ENCODE data around the gene TGFBR2. TPM values are rescaled to one million over a fixed set of nuclear protein-coding genes. Genes with fewer than 3 reads are reported as not detected.

Gene TGFBR2
- total RNA-seq, 2 experiments from 2014 or later, result 47.3 to 50.5 TPM

DNA sequence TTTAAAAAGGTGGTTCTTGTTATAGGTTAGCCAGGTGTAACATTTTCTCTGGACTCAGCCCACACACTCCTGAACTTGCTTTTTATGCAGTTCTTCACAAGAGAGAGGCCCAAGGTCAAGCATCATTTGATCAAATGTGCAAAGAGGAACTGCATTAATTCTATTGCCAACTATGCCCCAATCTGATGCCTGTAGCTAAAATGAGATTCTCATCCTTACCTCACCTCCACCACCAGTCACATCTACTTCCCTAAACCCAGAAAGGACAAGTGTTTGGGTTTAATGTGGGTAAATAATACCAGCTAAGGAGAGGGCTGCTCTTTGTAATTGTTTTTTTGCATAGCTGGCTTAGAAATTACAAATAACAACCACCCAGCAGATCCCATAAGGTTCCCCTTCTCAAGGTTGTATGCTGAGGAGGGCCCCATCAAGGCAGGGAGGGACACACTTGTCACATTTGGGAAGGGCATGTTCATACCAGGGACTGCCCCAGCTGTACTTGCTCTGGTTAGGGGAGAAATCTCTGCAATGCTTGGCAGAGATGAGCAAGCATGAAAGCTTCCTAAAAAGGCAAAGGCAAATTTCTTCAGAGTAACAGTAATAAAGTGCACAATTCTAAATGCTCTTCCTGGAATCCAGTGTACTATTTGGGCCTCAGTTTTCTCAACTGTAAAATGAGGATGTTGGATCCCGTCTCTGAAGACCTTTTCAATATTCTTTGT, 76.2 kb downstream of the TGFBR2 start:
- CTCF ChIA-PET, result interaction anchor here (0.9 to 1.2 kb wide), 2 partner anchors 11 to 46 kb away, joined by 3 read pairs; no protein-coding TSS in a partner anchor
- Mint-ChIP-seq H3K36me3 (peaks cover 69% of the 10 kb centered on the region), H3K9me3 (ENCODE audit: low read depth) (no peaks in the 10 kb centered on the region), H3K4me1 (peaks cover 60% of the 10 kb centered on the region), H3K27ac (peak overlapping the region; percentile 21), H3K27me3 (no peaks in the 10 kb centered on the region), H3K4me3 (no peak overlapping the region)
- DNase-seq (no peak), ATAC-seq (no peak)

DNA sequence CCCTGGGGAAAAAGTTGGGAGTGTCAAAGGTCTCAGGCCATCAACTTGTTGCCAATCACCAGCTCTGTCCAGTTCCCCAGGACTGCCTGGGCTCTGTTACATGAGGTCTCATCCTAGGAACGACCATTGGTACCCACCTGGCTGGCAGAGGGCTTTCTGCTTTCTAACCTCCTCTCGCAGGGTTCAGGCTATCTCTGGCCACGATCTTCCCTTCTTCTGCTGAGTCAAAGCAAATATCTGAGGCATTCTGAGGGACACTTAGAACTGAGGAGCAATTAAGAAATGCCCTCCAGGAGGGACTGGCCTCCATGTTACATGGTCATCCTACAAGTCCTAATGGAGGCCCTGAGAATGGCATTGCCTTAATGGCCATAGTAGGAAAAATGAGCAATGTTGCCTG, 77.4 kb downstream of the TGFBR2 start:
- no peaks in the 10 kb centered on the region for H3K9me3 Mint-ChIP-seq (ENCODE audit: low read depth)
- ATAC-seq, result no peak
- no peaks in the 10 kb centered on the region for H3K27me3 Mint-ChIP-seq
- H3K4me3 Mint-ChIP-seq, result no peak overlapping the region
- H3K36me3 Mint-ChIP-seq, result peaks cover 72% of the 10 kb centered on the region
- peaks cover 72% of the 10 kb centered on the region for H3K4me1 Mint-ChIP-seq
- DNase-seq, result no peak
- CTCF ChIA-PET, result interaction anchor here (1.8 kb wide), 1 partner anchor 9 kb away, joined by 4 read pairs; no protein-coding TSS in a partner anchor
- H3K27ac Mint-ChIP-seq, result peak overlapping the region; percentile 41

- Mint-ChIP-seq H3K4me1 (peaks cover 77% of the 10 kb centered on the region), H3K4me3 (no peak overlapping the region), H3K27me3 (no peaks in the 10 kb centered on the region), H3K36me3 (peaks cover 74% of the 10 kb centered on the region), H3K9me3 (ENCODE audit: low read depth) (no peaks in the 10 kb centered on the region), H3K27ac (no peak overlapping the region)
- DNase-seq (no peak), ATAC-seq (no peak)
- CTCF ChIA-PET, result interaction anchor here (1.8 kb wide), 1 partner anchor 9 kb away, joined by 4 read pairs; no protein-coding TSS in a partner anchor
Observed at GRCh38 chr3:30684356-30684755, 78.0 kb downstream of the TGFBR2 start.

DNA sequence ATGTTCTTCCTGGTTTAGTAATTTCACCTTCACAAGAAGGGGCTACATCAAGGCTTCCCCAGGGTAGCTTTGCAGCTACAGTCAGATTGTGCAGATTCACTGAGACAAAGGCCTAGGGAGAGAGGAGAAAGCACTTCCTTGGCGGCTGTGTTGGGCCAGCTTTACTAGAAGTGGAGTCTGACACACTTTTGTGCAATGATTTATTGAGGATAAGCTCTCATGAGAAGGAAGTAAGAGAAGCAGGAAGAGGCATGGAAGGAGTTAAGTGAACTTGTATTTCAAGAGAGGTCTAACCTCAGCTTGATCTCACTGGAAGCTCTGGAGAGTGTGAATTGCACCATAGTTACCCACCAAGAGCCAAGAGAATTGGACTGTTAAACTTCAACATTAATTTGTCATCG, 78.9 kb downstream of the TGFBR2 start:
- CTCF ChIA-PET, result interaction anchor here (1.8 kb wide), 1 partner anchor 8 kb away, joined by 4 read pairs; no protein-coding TSS in a partner anchor
- H3K27ac Mint-ChIP-seq, result peak overlapping the region; percentile 9
- H3K27me3 Mint-ChIP-seq, result no peaks in the 10 kb centered on the region
- ATAC-seq, result no peak
- H3K4me3 Mint-ChIP-seq, result no peak overlapping the region
- no peaks in the 10 kb centered on the region for H3K9me3 Mint-ChIP-seq (ENCODE audit: low read depth)
- DNase-seq, result no peak
- peaks cover 74% of the 10 kb centered on the region for H3K36me3 Mint-ChIP-seq
- peaks cover 79% of the 10 kb centered on the region for H3K4me1 Mint-ChIP-seq

DNA sequence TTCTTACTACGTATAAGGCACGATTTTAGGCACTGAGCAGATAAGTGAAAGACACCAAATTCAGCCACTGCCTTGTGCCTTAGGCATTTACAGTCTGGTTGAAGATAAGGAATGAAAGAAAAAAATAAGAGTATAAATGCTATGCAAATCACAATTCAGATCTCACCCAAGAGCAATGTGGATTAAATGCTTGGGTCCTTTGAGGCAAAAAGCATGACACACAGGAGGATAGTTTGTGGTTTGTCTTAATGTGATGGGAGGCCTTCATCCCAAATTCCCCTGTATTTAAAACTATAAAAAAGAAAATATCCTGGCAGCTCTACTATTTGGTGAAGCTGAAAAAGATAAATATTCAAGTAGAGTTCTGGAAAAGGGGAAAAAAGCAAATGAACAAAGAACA, 79.8 kb downstream of the TGFBR2 start:
- CTCF ChIA-PET, result no interaction called here
- no peak for ATAC-seq
- Mint-ChIP-seq H3K4me3 (no peak overlapping the region), H3K27me3 (no peaks in the 10 kb centered on the region), H3K36me3 (peaks cover 75% of the 10 kb centered on the region), H3K9me3 (ENCODE audit: low read depth) (no peaks in the 10 kb centered on the region), H3K4me1 (peaks cover 79% of the 10 kb centered on the region), H3K27ac (no peak overlapping the region)
- no peak for DNase-seq

DNA sequence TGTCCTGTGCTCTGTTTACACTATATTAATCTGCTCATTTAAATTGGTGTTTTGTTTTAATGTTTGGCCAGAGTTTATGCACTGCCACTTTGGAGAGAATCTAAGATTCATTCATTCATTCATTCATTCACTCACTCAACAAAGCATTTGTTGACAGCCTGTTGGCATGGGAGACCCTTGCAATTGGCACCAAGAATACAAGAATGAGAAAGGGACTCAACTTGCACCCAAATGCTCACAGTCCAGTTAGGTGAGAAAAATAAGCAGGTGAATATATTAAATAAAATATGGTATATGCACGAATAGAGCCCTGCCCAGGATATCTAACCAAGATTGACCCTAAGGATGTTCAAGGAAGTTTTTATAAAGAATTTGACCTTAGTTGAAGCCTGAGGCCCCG, 80.4 kb downstream of the TGFBR2 start:
- Mint-ChIP-seq H3K27ac (no peak overlapping the region), H3K4me3 (no peak overlapping the region), H3K9me3 (ENCODE audit: low read depth) (no peaks in the 10 kb centered on the region), H3K27me3 (no peaks in the 10 kb centered on the region), H3K36me3 (peaks cover 71% of the 10 kb centered on the region), H3K4me1 (peaks cover 73% of the 10 kb centered on the region)
- ATAC-seq, result no peak
- CTCF ChIA-PET, result no interaction called here
- DNase-seq, result no peak

DNA sequence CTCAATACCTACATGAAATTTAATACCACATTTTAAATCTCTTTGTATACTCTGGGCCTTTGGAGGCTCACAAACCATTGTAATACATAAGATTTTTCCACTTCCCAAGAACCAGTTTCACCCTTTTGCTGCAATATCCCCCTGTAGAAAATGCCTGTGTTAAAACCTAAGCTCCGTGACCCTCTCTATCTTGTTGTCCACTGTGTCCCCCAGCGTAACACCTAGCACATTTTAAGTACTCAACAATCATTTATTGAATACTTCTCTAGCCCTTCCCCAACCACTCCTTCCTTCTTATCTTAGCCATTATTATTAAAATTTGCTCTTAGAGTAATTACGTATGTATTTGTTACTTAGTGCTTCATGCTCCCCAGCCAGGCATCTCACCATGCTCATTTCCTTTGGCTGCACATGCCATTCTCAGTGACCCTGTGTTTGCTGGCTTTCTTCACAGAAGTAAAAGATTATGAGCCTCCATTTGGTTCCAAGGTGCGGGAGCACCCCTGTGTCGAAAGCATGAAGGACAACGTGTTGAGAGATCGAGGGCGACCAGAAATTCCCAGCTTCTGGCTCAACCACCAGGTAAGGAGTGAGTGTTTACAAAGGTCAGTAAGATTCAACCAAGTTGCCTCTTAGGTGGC, 81.6 kb downstream of the TGFBR2 start:
- no peak for DNase-seq
- H3K9me3 Mint-ChIP-seq (ENCODE audit: low read depth), result no peaks in the 10 kb centered on the region
- H3K4me1 Mint-ChIP-seq, result peaks cover 68% of the 10 kb centered on the region
- H3K4me3 Mint-ChIP-seq, result no peak overlapping the region
- no peak for ATAC-seq
- H3K36me3 Mint-ChIP-seq, result peaks cover 70% of the 10 kb centered on the region
- no peak overlapping the region for H3K27ac Mint-ChIP-seq
- H3K27me3 Mint-ChIP-seq, result no peaks in the 10 kb centered on the region
- CTCF ChIA-PET, result interaction anchor here (0.7 to 1.1 kb wide), 2 partner anchors 8 kb away, joined by 3 read pairs; no protein-coding TSS in a partner anchor

DNA sequence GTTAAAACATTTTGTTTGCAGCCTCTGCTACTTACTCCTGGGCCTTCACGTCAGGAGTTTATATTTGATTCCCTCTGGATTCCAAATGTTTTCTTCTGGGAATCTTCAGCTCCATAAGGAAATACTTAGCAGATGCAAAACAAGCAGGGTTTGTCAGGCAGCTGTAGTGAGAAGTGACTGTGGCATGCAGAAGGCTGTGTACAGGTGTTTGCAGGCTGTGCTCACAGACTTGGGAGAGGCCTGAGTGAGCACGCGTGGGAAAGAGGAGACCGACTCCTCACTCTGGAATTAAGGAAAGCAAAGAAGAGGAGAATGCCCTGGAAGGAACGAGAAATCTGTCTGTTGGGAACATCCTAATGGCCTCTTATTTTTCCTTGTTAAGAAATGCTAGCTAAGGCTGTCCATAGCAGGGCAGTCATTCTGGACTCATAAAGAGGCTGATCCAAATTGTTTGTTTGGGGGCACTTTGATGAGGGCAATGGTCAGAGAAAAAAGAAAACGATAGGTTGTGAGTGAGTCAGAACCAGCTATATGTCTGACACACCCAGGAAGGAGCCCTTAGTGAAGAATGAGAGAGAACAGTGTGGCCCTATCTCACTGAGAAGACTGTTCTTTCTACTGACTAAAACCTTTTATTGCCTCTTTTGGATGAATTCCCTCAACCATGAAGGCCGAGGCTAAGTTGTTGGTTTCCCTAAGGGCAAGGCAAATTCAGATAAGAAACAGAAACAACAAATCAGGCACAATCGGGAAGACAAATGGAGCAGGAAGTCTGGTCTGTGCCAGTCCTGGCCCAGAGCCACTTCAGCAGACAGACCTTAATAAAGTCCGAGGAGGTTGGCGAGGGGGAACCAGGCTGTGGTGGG, 82.6 kb downstream of the TGFBR2 start:
- H3K4me3 Mint-ChIP-seq, result no peak overlapping the region
- H3K27me3 Mint-ChIP-seq, result no peaks in the 10 kb centered on the region
- DNase-seq (no peak), ATAC-seq (peak; percentile 61)
- peak overlapping the region; percentile 73 for H3K27ac Mint-ChIP-seq
- H3K4me1 Mint-ChIP-seq, result peaks cover 66% of the 10 kb centered on the region
- no peaks in the 10 kb centered on the region for H3K9me3 Mint-ChIP-seq (ENCODE audit: low read depth)
- CTCF ChIA-PET, result interaction anchor here (0.6 to 1.1 kb wide), 3 partner anchors 9 to 1058 kb away, joined by 3 to 6 read pairs (median 3); no protein-coding TSS in a partner anchor
- H3K36me3 Mint-ChIP-seq, result peaks cover 72% of the 10 kb centered on the region

GRCh38 chr3:30690199-30690598, 83.8 kb downstream of the TGFBR2 start:
- Mint-ChIP-seq H3K4me1 (peaks cover 55% of the 10 kb centered on the region), H3K36me3 (peaks cover 74% of the 10 kb centered on the region), H3K9me3 (ENCODE audit: low read depth) (no peaks in the 10 kb centered on the region), H3K27me3 (no peaks in the 10 kb centered on the region), H3K27ac (peak overlapping the region; percentile 65), H3K4me3 (no peak overlapping the region)
- DNase-seq (no peak), ATAC-seq (no peak)
- CTCF ChIA-PET, result interaction anchor here (0.6 kb wide), 1 partner anchor 1057 kb away, joined by 6 read pairs; no protein-coding TSS in a partner anchor

DNA sequence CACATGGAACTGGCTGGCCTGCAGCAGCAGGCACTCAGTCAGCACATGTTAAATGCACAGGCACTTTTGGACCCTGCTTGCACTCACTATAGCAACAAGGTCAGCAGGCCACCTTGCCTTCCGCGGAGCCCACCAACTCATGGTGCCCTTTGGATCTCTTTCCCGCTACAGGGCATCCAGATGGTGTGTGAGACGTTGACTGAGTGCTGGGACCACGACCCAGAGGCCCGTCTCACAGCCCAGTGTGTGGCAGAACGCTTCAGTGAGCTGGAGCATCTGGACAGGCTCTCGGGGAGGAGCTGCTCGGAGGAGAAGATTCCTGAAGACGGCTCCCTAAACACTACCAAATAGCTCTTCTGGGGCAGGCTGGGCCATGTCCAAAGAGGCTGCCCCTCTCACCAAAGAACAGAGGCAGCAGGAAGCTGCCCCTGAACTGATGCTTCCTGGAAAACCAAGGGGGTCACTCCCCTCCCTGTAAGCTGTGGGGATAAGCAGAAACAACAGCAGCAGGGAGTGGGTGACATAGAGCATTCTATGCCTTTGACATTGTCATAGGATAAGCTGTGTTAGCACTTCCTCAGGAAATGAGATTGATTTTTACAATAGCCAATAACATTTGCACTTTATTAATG, 85.0 kb downstream of the TGFBR2 start:
- Mint-ChIP-seq H3K4me3 (no peak overlapping the region), H3K36me3 (peaks cover 75% of the 10 kb centered on the region), H3K9me3 (ENCODE audit: low read depth) (no peaks in the 10 kb centered on the region), H3K27me3 (no peaks in the 10 kb centered on the region), H3K27ac (no peak overlapping the region), H3K4me1 (peaks cover 53% of the 10 kb centered on the region)
- CTCF ChIA-PET, result interaction anchor here (0.7 to 2.9 kb wide), 3 partner anchors 32 to 493 kb away, joined by 3 to 21 read pairs (median 12); no protein-coding TSS in a partner anchor
- no peak for ATAC-seq
- no peak for DNase-seq

- Mint-ChIP-seq H3K4me1 (peaks cover 48% of the 10 kb centered on the region), H3K27me3 (no peaks in the 10 kb centered on the region), H3K9me3 (ENCODE audit: low read depth) (no peaks in the 10 kb centered on the region), H3K4me3 (no peak overlapping the region), H3K36me3 (peaks cover 76% of the 10 kb centered on the region), H3K27ac (no peak overlapping the region)
- ATAC-seq (no peak), DNase-seq (no peak)
- CTCF ChIA-PET, result interaction anchor here (0.7 to 2.9 kb wide), 5 partner anchors 33 to 493 kb away, joined by 3 to 21 read pairs (median 6); no protein-coding TSS in a partner anchor
Observed at GRCh38 chr3:30691944-30692343, 85.5 kb downstream of the TGFBR2 start.

DNA sequence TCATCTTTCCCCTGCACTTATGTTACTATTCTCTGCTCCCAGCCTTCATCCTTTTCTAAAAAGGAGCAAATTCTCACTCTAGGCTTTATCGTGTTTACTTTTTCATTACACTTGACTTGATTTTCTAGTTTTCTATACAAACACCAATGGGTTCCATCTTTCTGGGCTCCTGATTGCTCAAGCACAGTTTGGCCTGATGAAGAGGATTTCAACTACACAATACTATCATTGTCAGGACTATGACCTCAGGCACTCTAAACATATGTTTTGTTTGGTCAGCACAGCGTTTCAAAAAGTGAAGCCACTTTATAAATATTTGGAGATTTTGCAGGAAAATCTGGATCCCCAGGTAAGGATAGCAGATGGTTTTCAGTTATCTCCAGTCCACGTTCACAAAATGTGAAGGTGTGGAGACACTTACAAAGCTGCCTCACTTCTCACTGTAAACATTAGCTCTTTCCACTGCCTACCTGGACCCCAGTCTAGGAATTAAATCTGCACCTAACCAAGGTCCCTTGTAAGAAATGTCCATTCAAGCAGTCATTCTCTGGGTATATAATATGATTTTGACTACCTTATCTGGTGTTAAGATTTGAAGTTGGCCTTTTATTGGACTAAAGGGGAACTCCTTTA, 86.2 kb downstream of the TGFBR2 start:
- CTCF ChIA-PET, result interaction anchor here (0.7 to 2.9 kb wide), 24 partner anchors 8 to 576 kb away, joined by 3 to 21 read pairs (median 4); no protein-coding TSS in a partner anchor
- ATAC-seq (no peak), DNase-seq (no peak)
- Mint-ChIP-seq H3K9me3 (ENCODE audit: low read depth) (no peaks in the 10 kb centered on the region), H3K4me1 (peaks cover 43% of the 10 kb centered on the region), H3K36me3 (peaks cover 74% of the 10 kb centered on the region), H3K27ac (peak overlapping the region; percentile 51), H3K27me3 (no peaks in the 10 kb centered on the region), H3K4me3 (no peak overlapping the region)
